Measurements from ENCODE around the gene TWIST1. TPM values are rescaled to one million over a fixed set of nuclear protein-coding genes. Genes with fewer than 3 reads are reported as not detected.

The TWIST1 gene
- total RNA-seq (2022; extraction: Qiagen RNA extraction; ENCODE audit: low read depth) = 3.2 to 4.8 TPM (median 3.7 TPM) in 5 replicates

GRCh38 chr7:19117091-19117869 is at the start of gene TWIST1:
TWIST1 (minus strand) TSS chr7:19117636; CDS start chr7:19117321, 315 bp downstream.

GRCh38 chr7:19144661-19145433 is 27.4 kb upstream of the TWIST1 start, which contains the start of gene FERD3L:
FERD3L (minus strand) TSS chr7:19145421; CDS start chr7:19145362, 59 bp downstream.

Other genes starting within 250 kb of the TWIST1 start
- gene FERD3L, start 27.8 kb upstream of the TWIST1 start, total RNA-seq (2022; extraction: Qiagen RNA extraction; ENCODE audit: low read depth) = not detected in 5 replicates